GM12873 (cell line): ENCODE data around the gene VPS37C.

Experiments
- TF ChIP-seq, protein P1 (sequence below): IDR thresholded peaks from 2 replicates; pipeline ENCODE4 v1.5.1; 2012; ENCODE audit warnings: low read depth, mild to moderate bottlenecking, moderate library complexity, low read length, control low read depth; ENCODE audit not compliant: insufficient read depth; ENCODE audit errors: missing control alignments

Gene VPS37C

DNA sequence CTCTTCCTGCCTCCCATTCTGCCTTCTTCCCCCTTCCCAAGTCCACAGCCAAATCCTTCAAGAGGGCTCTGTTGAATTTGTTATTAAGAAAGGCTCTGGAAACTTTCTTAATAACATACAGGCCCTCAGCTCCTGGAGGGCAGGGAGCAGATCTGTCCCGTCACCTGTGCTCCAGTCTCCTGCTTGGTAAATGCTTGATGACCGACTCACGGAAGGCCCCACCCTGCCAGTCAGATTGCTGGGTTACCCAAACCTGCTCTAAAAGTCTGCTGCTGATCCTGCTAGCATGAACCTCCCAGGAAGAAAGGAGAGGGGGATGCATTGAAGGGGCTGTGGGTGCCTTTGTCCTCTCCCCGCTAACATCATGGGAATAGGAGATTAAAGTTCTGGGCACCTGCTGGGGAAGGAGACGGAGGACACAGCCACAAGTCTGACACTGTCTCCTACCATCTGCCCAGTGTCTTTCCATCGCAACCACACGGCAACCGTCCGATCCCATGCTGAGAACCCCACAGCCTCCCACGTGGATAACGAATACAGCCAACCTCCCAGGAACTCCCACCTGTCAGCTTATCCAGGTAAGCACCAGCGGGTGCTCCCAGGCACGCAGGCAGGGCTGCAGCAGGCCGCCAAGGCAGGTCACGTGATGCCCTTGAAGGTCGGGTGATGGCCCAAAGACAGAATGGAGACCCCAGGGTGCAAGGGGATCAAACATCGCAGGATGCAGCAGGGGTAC is 36.5 kb downstream of the VPS37C start:
- TF ChIP-seq, protein P1, sequence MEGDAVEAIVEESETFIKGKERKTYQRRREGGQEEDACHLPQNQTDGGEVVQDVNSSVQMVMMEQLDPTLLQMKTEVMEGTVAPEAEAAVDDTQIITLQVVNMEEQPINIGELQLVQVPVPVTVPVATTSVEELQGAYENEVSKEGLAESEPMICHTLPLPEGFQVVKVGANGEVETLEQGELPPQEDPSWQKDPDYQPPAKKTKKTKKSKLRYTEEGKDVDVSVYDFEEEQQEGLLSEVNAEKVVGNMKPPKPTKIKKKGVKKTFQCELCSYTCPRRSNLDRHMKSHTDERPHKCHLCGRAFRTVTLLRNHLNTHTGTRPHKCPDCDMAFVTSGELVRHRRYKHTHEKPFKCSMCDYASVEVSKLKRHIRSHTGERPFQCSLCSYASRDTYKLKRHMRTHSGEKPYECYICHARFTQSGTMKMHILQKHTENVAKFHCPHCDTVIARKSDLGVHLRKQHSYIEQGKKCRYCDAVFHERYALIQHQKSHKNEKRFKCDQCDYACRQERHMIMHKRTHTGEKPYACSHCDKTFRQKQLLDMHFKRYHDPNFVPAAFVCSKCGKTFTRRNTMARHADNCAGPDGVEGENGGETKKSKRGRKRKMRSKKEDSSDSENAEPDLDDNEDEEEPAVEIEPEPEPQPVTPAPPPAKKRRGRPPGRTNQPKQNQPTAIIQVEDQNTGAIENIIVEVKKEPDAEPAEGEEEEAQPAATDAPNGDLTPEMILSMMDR = no peak

DNA sequence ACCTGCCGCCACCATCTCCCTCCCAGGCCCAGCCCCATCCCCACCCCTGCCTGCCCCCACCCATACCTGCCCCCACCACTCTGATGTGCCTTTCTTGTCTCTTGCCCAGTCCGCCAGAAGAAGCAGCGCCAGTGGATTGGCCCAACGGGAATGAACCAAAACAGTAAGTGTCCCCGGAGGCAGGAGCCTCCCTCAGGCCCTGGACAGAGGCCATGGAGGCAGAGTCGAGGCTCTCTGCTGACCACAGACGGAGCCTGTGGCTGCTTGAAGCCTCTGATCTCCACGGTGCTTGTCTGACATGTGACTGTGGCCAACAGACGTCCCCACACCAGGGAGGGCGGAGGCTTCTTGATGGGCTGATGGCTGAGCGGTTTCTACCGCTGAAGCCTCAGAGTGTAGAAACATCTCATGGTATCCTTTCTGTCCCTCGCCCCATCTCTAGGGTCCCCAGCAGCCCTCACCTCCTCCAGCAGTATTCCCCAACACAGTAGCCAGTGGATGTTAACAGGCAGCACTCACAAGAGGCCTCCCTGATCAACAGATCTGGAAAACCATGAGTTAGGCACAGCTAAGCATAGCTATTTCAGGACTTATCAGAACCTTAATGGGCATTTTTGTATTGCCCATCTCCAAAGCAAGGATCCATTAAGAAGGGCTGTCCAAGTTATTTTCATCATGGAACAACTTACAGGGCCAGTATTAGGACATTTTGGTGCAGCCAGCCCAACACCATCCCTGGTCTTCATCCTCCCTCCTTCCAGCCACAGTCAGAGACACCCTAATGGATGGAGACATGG is 37.3 kb downstream of the VPS37C start:
- TF ChIP-seq, protein P1 = no peak

DNA sequence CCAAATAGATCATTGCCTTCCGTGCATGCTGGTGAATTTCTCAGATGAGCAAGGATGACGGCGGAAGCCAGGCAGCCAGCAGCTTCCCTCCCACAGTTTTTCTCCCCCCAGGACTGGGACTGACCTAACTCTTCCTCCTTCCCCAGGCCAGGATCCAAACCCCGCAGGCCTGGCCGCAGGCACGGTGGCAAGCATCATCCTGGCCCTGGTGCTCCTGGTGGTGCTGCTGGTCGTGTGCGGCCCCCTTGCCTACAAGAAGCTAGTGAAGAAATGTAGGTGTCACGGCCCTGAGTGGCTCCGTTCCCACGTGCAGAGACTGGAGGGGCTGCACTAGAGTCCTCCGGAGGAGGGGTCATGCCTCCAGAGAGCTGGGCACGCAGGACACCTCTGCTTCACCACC is 38.5 kb downstream of the VPS37C start:
- TF ChIP-seq, protein P1 = no peak

DNA sequence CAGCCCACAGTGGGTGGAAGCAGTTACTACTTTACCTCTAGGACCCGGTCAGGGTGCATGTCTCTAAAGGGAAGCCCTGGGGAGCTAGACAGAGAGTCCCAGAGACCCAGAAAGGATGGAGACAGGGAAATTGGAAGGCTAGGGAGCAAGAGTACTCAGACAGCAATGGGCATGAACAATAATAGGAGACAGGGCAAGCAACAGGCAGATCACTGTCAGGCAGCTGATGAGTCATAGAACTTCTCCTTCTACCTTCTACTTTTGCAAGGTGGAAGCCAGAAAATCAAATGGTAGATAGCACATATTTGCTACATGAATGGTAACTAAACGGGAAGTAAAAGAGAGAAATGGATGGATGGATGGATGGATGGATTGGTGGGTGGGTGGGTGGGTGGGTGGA is 39.3 kb downstream of the VPS37C start:
- TF ChIP-seq, protein P1 = no peak

DNA sequence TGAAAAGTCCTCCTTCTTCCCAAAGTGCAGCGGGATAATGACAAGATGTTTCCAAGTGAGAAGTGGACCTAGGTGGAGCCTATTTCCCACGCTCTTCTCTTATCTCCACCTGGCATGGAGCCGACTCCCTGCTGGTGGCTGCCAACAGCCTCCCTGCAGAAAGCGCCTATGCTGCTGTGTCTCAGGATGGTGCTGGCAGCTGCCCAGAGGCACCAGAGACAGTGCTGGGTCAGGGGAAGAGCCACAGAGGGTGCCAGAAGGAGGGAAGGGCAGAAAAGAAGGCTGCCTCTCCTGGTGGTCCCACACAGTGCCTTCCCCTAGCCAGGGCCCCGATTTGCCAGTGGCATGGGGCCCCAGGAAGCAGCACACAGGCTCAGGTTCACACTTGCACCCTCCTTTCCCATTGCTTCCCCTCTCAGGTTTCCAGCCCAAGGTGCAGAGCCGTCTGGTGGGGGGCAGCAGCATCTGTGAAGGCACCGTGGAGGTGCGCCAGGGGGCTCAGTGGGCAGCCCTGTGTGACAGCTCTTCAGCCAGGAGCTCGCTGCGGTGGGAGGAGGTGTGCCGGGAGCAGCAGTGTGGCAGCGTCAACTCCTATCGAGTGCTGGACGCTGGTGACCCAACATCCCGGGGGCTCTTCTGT is 39.9 kb downstream of the VPS37C start:
- TF ChIP-seq, protein P1 = no peak

DNA sequence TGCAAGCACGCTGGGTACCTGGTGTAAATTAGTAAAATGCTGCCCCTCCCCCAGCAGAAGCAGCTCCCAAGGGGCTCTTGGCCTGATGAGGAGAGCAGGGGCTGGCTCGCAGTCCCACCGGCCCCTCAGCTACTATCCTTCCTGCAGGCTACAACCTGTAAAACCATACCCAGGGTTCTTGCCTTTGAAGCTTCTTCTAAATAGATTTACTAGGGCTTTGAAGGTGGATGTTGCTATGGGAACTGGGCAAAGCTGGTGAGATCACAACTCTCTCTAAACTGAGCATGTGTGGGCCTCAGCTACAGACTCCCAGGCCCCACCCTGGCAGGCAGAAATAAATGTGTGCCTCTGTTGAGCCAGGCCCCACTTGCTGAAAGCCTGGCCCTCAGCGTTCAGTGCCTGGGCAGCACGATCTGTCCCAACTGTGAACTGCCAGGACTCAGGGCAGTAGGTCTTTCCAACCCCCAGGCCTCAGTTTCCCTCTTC is 40.5 kb downstream of the VPS37C start:
- TF ChIP-seq, protein P1 = no peak

DNA sequence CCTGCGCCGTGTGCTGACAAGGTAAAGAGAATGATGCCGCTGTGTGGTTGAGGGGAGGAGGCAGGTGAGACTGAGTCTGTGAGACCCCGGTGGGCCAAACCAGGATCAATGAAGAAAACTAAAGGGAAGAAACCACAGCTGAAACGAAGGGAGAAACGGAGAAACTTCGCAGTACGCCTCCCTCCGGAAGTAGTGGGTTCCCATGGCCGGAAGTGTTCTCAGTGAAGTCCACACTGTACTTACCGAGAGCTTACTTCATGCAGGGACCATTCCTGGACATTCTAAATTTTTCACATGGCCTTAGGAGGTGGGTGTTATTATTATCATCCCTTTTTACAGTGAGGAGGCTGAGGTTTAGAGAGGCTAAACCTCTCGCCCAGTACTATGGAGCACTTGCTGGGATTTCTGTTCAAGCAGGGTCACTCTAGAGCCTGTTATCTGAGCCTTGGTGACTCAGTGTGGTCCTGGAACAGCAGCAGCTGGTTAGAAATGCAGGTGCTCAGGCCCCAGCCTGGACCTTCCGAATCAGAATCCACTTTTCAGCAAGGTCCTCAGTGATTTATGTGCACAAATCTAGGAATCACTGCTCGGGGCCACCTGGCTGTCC is 41.0 kb downstream of the VPS37C start:
- TF ChIP-seq, protein P1 = no peak
